ENCODE measurements around the gene SUFU. TPM values are rescaled to one million over a fixed set of nuclear protein-coding genes. Genes with fewer than 3 reads are reported as not detected.

The SUFU gene
- total RNA-seq, 4 donors from 2014 or later: 5.3 to 10.0 (median 8.6) TPM

GRCh38 chr10:102542800-102543418 lies 39.1 kb downstream of the SUFU start:
- TF ChIP-seq EP300 (IDR thresholded peaks at IDR 0.05) (no peak), CTCF (IDR thresholded peaks at IDR 0.05) (no peak), POLR2A (IDR thresholded peaks at IDR 0.05) (no peak), POLR2AphosphoS5 (IDR thresholded peaks at IDR 0.05) (no peak)
- 74 to 78% methylated on average over 5 to 8 of the region's 8 CpGs for WGBS, 2 donors (ENCODE audit: low coverage in 1 of 2)

GRCh38 chr10:102545265-102545871 lies 41.6 kb downstream of the SUFU start:
- no peak overlapping the region for H3K27ac ChIP-seq
- H3K4me1 ChIP-seq: peaks cover 0 to 15% (median 6%) of the 10 kb centered on the region in 3 donors
- no peaks in the 10 kb centered on the region for H3K27me3 ChIP-seq
- 85% methylated on average over 5 of the region's 7 CpGs; no CpG with 5 or more reads in 1 of the 2 donors for WGBS, 2 donors (ENCODE audit: low coverage in 1 of 2)
- peaks cover 0 to 8% of the 10 kb centered on the region in 2 donors for H3K36me3 ChIP-seq
- H3K9me3 ChIP-seq: no peaks in the 10 kb centered on the region
- TF ChIP-seq CTCF (IDR thresholded peaks at IDR 0.05) (no peak), POLR2A (IDR thresholded peaks at IDR 0.05) (no peak), POLR2AphosphoS5 (IDR thresholded peaks at IDR 0.05) (no peak), EP300 (IDR thresholded peaks at IDR 0.05) (no peak)
- ATAC-seq: no peak
- H3K4me3 ChIP-seq: no peak overlapping the region

More at GRCh38 chr10:102542800-102543418, 39.1 kb downstream of the SUFU start:
- no peaks in the 10 kb centered on the region for H3K27me3 ChIP-seq
- no peaks in the 10 kb centered on the region for H3K36me3 ChIP-seq
- H3K4me3 ChIP-seq: no peak overlapping the region
- no peak for ATAC-seq
- H3K4me1 ChIP-seq: peaks cover 0 to 19% (median 6%) of the 10 kb centered on the region in 3 donors
- H3K9me3 ChIP-seq: no peaks in the 10 kb centered on the region
- no peak overlapping the region for H3K27ac ChIP-seq

GRCh38 chr10:102545997-102546396 lies 42.2 kb downstream of the SUFU start:
- Histone ChIP-seq H3K27ac (no peak overlapping the region), H3K4me3 (no peak overlapping the region), H3K36me3 (peaks cover 0 to 14% of the 10 kb centered on the region in 2 donors), H3K9me3 (no peaks in the 10 kb centered on the region), H3K27me3 (no peaks in the 10 kb centered on the region), H3K4me1 (peaks cover 0 to 15% (median 6%) of the 10 kb centered on the region in 3 donors)
- 22 to 38% methylated on average over 2 of the region's 2 CpGs for WGBS, 2 donors (ENCODE audit: low coverage in 1 of 2)
- TF ChIP-seq POLR2AphosphoS5 (IDR thresholded peaks at IDR 0.05) (no peak), EP300 (IDR thresholded peaks at IDR 0.05) (no peak), POLR2A (IDR thresholded peaks at IDR 0.05) (no peak), CTCF (IDR thresholded peaks at IDR 0.05) (no peak)
- no peak for ATAC-seq

GRCh38 chr10:102546606-102547320 lies 43.0 kb downstream of the SUFU start:
- no peak for ATAC-seq
- TF ChIP-seq POLR2AphosphoS5 (IDR thresholded peaks at IDR 0.05) (no peak), POLR2A (IDR thresholded peaks at IDR 0.05) (no peak), CTCF (IDR thresholded peaks at IDR 0.05) (no peak), EP300 (IDR thresholded peaks at IDR 0.05) (no peak)
- H3K27me3 ChIP-seq: no peaks in the 10 kb centered on the region
- no peak overlapping the region for H3K27ac ChIP-seq
- WGBS, 2 donors (ENCODE audit: low coverage in 1 of 2): 44 to 48% methylated on average over 3 to 10 of the region's 12 CpGs
- no peak overlapping the region for H3K4me3 ChIP-seq
- peaks cover 0 to 20% of the 10 kb centered on the region in 2 donors for H3K36me3 ChIP-seq
- no peaks in the 10 kb centered on the region for H3K9me3 ChIP-seq
- peaks cover 0 to 15% (median 6%) of the 10 kb centered on the region in 3 donors for H3K4me1 ChIP-seq

Data from gastroesophageal sphincter (tissue), 4 donors.